HepG2 (cell line): ENCODE results near the gene ARL3. TPM values are rescaled to one million over a fixed set of nuclear protein-coding genes. Genes with fewer than 3 reads are reported as not detected.

ENCODE experiments used
- ARNTL ChIP-seq: sonication (generic); formaldehyde crosslinking; IDR thresholded peaks from 2 replicates; pipeline ENCODE4 v1.4.0; 2020; ENCODE audit warnings: mild to moderate bottlenecking, missing genetic modification reagents
- GABPB1 ChIP-seq: IDR thresholded peaks from 2 replicates; pipeline ENCODE4 v1.6.1; 2016; ENCODE audit warnings: mild to moderate bottlenecking, missing genetic modification reagents, moderate library complexity, missing compliant biosample characterization
- MYNN ChIP-seq: sonication (generic); formaldehyde crosslinking; IDR thresholded peaks from 2 replicates; pipeline ENCODE4 v1.4.0; 2020; ENCODE audit warnings: mild to moderate bottlenecking, low read depth, missing genetic modification reagents
- NCOA5 ChIP-seq: sonication (generic); formaldehyde crosslinking; IDR thresholded peaks from 2 replicates; pipeline ENCODE4 v1.4.0; 2020; ENCODE audit warnings: missing genetic modification reagents
- NFATC3 ChIP-seq: sonication (generic); formaldehyde crosslinking; IDR thresholded peaks from 2 replicates; pipeline ENCODE4 v1.5.1; 2020; ENCODE audit warnings: mild to moderate bottlenecking, missing genetic modification reagents
- THAP11 ChIP-seq: IDR thresholded peaks from 2 replicates; pipeline ENCODE4 v1.6.1; 2016; ENCODE audit warnings: missing biosample characterization, missing genetic modification reagents
- ZBTB20 ChIP-seq: sonication (generic); formaldehyde crosslinking; IDR thresholded peaks from 2 replicates; pipeline ENCODE4 v1.8.1; 2023; ENCODE audit warnings: missing genetic modification reagents, low read depth, mild to moderate bottlenecking, borderline replicate concordance
- ZNF3 ChIP-seq: IDR thresholded peaks from 2 replicates; pipeline ENCODE4 v1.7.0; 2017; ENCODE audit warnings: inconsistent platforms
- polyA plus RNA-seq, 8 experiments: library from polyadenylated mRNA; depleted of rRNA in 3 of 8; stranded (reverse) in 7 of 8; unstranded in 1 of 8; fragments of >200 nt; fragmentation: Illumina TruSeq in 4 of 8; extraction: Trizol in 4 of 8; gene quantifications; 2 replicates each; pipeline versions ENCODE4 v1.2.1 to v1.2.3, GENCODE V29; 2011 to 2016; ENCODE audit warnings: low read depth in 4 of 8, missing spikeins in 1 of 8, mixed read lengths in 1 of 8; ENCODE audit not compliant: insufficient read depth in 1 of 8
- total RNA-seq, 5 experiments: library from RNA; depleted of rRNA; stranded (reverse); fragments of >200 nt; fragmentation: Illumina TruSeq; extraction: Trizol; gene quantifications; 2 replicates each; pipeline ENCODE4 v1.2.3, GENCODE V29; 2016; ENCODE audit warnings: low read depth in 1 of 5
- TF ChIP-seq, protein P1 (sequence below): sonication (generic); formaldehyde crosslinking; IDR thresholded peaks from 2 replicates; pipeline ENCODE4 v1.4.0; 2020; ENCODE audit warnings: mild to moderate bottlenecking, missing genetic modification reagents
- TF ChIP-seq, protein P2 (sequence below): sonication (generic); formaldehyde crosslinking; IDR thresholded peaks from 2 replicates; pipeline ENCODE4 v1.4.0; 2020; ENCODE audit warnings: missing genetic modification reagents, borderline replicate concordance
- TF ChIP-seq, protein P3 (sequence below): sonication (generic); formaldehyde crosslinking; IDR thresholded peaks from 2 replicates; pipeline ENCODE4 v1.4.0; 2020; ENCODE audit warnings: mild to moderate bottlenecking, missing genetic modification reagents
- TF ChIP-seq, protein P4 (sequence below): sonication (generic); formaldehyde crosslinking; IDR thresholded peaks from 2 replicates; pipeline ENCODE4 v1.8.1; 2023; ENCODE audit warnings: mild to moderate bottlenecking, moderate library complexity, missing genetic modification reagents

The ARL3 gene
- total and polyA plus RNA-seq, 2 of the 13 experiments (the other 11 are each of a cell fraction or from before 2014, with no cell fraction given), result 5.2 to 6.6 TPM

DNA sequence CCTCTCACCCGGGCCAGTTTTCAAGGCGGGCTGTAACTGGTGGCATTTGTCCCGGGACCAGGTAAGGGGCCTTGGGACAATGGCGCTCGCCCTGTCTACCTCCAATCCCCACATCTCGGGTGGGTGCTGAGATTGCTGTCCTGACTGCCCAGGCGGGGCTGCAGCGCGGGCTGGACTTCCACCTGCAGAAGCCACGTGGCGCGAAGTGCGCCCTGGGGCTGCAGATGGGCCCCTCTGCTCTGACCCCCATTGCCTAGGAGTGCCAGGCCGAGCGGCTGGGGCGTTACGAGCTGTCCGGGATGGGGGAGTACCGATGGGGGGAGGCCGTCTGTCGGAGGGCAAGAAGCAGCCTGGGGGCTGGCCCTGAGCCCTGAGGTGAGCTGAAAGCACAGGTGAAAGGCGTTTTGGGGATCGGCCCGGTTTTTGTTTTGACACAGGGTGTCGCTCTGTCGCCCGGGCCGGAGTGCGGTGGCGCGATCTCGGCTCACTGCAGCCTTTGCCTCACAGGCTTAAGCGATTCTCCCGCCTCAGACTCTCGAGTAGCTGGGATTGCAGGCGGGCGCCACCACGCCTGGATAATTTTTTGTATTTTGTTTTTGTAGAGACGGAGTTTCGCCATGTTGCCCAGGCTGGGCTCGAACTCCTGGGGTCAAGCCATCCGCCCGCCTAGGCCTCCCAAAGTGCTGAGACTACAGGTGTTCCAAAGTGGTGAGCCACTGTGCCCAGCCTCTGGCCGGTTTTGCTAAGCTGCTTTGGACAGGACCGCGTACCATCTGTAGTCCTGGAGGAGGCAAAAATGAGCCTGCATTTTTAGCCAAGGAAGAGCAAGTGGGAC is 641 bp upstream of the ARL3 start, which contains the start of gene SFXN2 (continued):
- TF ChIP-seq, protein P1, sequence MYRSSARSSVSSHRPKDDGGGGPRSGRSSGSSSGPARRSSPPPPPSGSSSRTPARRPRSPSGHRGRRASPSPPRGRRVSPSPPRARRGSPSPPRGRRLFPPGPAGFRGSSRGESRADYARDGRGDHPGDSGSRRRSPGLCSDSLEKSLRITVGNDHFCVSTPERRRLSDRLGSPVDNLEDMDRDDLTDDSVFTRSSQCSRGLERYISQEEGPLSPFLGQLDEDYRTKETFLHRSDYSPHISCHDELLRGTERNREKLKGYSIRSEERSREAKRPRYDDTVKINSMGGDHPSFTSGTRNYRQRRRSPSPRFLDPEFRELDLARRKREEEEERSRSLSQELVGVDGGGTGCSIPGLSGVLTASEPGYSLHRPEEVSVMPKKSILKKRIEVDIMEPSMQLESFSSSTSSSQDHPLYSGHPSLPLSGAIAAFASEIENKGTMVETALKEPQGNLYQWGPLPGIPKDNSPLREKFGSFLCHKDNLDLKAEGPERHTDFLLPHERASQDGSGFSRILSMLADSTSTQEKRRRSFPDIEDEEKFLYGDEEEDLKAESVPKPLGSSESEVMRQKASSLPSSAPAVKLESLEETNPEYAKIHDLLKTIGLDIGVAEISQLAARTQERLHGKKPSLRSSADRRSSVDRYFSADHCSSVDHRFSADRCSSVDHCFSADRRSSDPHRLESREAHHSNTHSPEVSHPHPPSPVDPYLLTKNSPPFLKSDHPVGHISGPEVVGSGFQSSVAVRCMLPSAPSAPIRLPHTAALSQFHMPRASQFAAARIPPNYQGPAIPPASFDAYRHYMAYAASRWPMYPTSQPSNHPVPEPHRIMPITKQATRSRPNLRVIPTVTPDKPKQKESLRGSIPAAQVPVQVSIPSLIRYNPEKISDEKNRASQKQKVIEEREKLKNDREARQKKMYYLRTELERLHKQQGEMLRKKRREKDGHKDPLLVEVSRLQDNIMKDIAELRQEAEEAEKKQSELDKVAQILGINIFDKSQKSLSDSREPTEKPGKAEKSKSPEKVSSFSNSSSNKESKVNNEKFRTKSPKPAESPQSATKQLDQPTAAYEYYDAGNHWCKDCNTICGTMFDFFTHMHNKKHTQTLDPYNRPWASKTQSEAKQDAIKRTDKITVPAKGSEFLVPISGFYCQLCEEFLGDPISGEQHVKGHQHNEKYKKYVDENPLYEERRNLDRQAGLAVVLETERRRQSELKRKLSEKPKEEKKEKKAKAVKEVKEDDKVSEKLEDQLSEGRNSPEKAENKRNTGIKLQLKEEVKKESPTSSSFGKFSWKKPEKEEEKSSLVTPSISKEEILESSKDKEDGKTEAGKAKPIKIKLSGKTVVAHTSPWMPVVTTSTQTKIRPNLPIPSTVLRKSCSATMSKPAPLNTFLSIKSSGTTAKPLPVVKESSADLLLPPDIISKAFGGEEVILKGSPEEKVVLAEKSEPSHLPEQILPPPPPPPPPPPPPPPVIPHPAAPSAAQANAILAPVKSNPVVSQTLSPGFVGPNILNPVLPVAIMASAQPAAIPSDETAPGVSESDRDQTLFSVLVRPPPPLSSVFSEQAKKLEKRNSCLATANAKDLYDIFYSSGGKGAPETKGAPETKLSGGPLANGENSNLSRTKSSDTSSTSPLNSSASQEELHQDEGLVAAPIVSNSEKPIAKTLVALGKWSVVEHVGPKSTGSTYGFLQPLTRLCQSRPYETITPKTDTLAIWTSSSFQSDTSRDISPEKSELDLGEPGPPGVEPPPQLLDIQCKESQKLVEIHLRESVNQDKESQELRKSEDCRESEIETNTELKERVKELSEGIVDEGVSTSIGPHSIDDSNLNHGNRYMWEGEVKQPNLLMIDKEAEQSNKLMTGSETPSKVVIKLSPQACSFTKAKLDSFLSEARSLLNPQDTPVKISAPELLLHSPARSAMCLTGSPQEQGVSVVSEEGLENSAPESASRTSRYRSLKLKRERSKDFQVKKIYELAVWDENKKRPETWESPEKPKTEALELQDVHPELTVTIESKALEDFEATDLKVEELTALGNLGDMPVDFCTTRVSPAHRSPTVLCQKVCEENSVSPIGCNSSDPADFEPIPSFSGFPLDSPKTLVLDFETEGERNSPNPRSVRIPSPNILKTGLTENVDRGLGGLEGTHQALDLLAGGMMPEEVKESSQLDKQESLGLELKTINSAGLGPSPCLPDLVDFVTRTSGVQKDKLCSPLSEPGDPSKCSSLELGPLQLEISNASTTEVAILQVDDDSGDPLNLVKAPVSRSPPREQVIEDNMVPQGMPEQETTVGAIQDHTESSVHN (CRISPR knock-in tag), result 0 out of 2 replicates have a peak, but pooled peaks have one; percentile 22
- TF ChIP-seq, protein P2, sequence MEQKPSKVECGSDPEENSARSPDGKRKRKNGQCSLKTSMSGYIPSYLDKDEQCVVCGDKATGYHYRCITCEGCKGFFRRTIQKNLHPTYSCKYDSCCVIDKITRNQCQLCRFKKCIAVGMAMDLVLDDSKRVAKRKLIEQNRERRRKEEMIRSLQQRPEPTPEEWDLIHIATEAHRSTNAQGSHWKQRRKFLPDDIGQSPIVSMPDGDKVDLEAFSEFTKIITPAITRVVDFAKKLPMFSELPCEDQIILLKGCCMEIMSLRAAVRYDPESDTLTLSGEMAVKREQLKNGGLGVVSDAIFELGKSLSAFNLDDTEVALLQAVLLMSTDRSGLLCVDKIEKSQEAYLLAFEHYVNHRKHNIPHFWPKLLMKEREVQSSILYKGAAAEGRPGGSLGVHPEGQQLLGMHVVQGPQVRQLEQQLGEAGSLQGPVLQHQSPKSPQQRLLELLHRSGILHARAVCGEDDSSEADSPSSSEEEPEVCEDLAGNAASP (CRISPR knock-in tag), result no peak
- TF ChIP-seq THAP11 (CRISPR knock-in tag) (no peak), NCOA5 (CRISPR knock-in tag) (no peak), ARNTL (peak; percentile 83), NFATC3 (CRISPR knock-in tag) (no peak), ZNF3 (CRISPR knock-in tag) (no peak), GABPB1 (CRISPR knock-in tag) (peak; percentile 58; the same call in 1 of the 2 replicates), ZBTB20 (CRISPR knock-in tag) (no peak), MYNN (no peak)
- TF ChIP-seq, protein P3, sequence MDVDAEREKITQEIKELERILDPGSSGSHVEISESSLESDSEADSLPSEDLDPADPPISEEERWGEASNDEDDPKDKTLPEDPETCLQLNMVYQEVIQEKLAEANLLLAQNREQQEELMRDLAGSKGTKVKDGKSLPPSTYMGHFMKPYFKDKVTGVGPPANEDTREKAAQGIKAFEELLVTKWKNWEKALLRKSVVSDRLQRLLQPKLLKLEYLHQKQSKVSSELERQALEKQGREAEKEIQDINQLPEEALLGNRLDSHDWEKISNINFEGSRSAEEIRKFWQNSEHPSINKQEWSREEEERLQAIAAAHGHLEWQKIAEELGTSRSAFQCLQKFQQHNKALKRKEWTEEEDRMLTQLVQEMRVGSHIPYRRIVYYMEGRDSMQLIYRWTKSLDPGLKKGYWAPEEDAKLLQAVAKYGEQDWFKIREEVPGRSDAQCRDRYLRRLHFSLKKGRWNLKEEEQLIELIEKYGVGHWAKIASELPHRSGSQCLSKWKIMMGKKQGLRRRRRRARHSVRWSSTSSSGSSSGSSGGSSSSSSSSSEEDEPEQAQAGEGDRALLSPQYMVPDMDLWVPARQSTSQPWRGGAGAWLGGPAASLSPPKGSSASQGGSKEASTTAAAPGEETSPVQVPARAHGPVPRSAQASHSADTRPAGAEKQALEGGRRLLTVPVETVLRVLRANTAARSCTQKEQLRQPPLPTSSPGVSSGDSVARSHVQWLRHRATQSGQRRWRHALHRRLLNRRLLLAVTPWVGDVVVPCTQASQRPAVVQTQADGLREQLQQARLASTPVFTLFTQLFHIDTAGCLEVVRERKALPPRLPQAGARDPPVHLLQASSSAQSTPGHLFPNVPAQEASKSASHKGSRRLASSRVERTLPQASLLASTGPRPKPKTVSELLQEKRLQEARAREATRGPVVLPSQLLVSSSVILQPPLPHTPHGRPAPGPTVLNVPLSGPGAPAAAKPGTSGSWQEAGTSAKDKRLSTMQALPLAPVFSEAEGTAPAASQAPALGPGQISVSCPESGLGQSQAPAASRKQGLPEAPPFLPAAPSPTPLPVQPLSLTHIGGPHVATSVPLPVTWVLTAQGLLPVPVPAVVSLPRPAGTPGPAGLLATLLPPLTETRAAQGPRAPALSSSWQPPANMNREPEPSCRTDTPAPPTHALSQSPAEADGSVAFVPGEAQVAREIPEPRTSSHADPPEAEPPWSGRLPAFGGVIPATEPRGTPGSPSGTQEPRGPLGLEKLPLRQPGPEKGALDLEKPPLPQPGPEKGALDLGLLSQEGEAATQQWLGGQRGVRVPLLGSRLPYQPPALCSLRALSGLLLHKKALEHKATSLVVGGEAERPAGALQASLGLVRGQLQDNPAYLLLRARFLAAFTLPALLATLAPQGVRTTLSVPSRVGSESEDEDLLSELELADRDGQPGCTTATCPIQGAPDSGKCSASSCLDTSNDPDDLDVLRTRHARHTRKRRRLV (CRISPR knock-in tag), result no peak
- TF ChIP-seq, protein P4, sequence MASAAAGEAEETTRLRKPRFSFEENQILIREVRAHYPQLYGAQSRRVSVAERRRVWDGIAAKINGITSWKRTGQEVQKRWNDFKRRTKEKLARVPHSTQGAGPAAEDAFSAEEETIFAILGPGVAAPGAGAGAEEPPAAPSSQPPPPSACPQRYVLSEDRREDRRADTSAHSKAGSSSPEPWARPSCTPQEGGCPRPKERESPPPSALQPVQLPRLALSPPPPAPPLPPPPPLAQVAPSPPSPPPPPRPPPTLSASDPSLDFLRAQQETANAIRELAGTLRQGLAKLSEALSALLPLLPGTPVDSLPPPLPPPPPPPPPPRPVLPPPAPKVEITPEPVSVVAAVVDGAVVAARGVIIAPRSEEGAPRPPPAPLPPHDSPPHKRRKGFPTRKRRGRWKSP (CRISPR knock-in tag), result 0 out of 2 replicates have a peak, but pooled peaks have one; percentile 42
